CD4-positive, CD25-positive, alpha-beta regulatory T cell (primary cell): ENCODE data around the gene CEP19. TPM values are rescaled to one million over a fixed set of nuclear protein-coding genes. Genes with fewer than 3 reads are reported as not detected.

Source experiments
- ATAC-seq, 2 donors: fragments of 150-1000 bp; cut with Tn5 transposase; one replicate each; pipeline ENCODE4 v1.10.0; 2021; ENCODE audit warnings: low read depth in 2 of 2, moderate number of reproducible peaks in 2 of 2, moderate library complexity in 1 of 2
- DNase-seq, 3 donors: peaks; one replicate each; pipeline versions ENCODE4 v3.0.0 to v3.0.0-alpha.2; 2012 to 2022; ENCODE audit warnings: mixed read lengths in 1 of 3
- H3K27ac ChIP-seq: one replicate; pipeline ENCODE4 v1.7.0; 2013; ENCODE audit warnings: mild to moderate bottlenecking, low read length; ENCODE audit not compliant: insufficient read depth, poor library complexity, severe bottlenecking
- H3K27me3 ChIP-seq: one replicate; pipeline ENCODE4 v1.7.0; 2013; ENCODE audit warnings: low read length; ENCODE audit not compliant: control insufficient read depth, insufficient read depth
- H3K36me3 ChIP-seq: one replicate; pipeline ENCODE4 v1.7.0; 2013; ENCODE audit warnings: mild to moderate bottlenecking, low read length, moderate library complexity; ENCODE audit not compliant: control insufficient read depth, insufficient read depth
- H3K4me1 ChIP-seq: 2 replicates; pipeline ENCODE4 v1.7.0; 2013; ENCODE audit warnings: mild to moderate bottlenecking, low read length; ENCODE audit not compliant: insufficient read depth, control insufficient read depth, poor library complexity, severe bottlenecking
- H3K4me3 ChIP-seq: one replicate; pipeline ENCODE4 v1.7.0; 2013; ENCODE audit warnings: low read depth, mild to moderate bottlenecking, low read length, moderate library complexity
- H3K9me3 ChIP-seq, 2 experiments: 1 replicate in 1 of 2; 2 replicates in 1 of 2; pipeline ENCODE4 v1.7.0; 2013; ENCODE audit warnings: low read length in 2 of 2, mild to moderate bottlenecking in 1 of 2, moderate library complexity in 1 of 2; ENCODE audit not compliant: control insufficient read depth in 2 of 2
- H3K27ac Mint-ChIP-seq, 3 donors: one replicate each; pipeline ENCODE4 v1.8.0; 2020 to 2022; ENCODE audit warnings: mild to moderate bottlenecking in 3 of 3, mixed read lengths in 3 of 3, moderate library complexity in 2 of 3
- H3K27me3 Mint-ChIP-seq: one replicate; pipeline ENCODE4 v1.8.0; 2022; ENCODE audit warnings: mild to moderate bottlenecking, mixed read lengths
- H3K36me3 Mint-ChIP-seq: one replicate; pipeline ENCODE4 v1.8.0; 2020; ENCODE audit warnings: mixed read lengths
- H3K4me1 Mint-ChIP-seq, 4 donors: one replicate each; pipeline ENCODE4 v1.8.0; 2020 to 2022; ENCODE audit warnings: mixed read lengths in 4 of 4, mild to moderate bottlenecking in 1 of 4
- H3K4me3 Mint-ChIP-seq, 4 donors: one replicate each; pipeline ENCODE4 v1.8.0; 2020 to 2022; ENCODE audit warnings: mild to moderate bottlenecking in 4 of 4, mixed read lengths in 4 of 4, moderate library complexity in 3 of 4
- H3K9me3 Mint-ChIP-seq, 7 donors: one replicate each; pipeline ENCODE4 v1.8.0; 2020 to 2022; ENCODE audit warnings: mixed read lengths in 7 of 7, mild to moderate bottlenecking in 3 of 7, moderate library complexity in 2 of 7
- polyA plus RNA-seq, 4 donors: library from polyadenylated mRNA; unstranded; fragments of 300-500 nt; fragmentation: Illumina TruSeq; gene quantifications; one replicate each; pipeline ENCODE4 v1.2.3, GENCODE V29; 2021
- total RNA-seq: library from RNA; stranded (reverse); gene quantifications from one replicate; pipeline ENCODE4 v1.2.3, GENCODE V29; 2022

Gene CEP19, protein sequence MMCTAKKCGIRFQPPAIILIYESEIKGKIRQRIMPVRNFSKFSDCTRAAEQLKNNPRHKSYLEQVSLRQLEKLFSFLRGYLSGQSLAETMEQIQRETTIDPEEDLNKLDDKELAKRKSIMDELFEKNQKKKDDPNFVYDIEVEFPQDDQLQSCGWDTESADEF
- total RNA-seq (1.9 TPM), polyA plus RNA-seq (1 to 10 TPM; 4.7 to 6.2 (median 5.6) TPM)

DNA sequence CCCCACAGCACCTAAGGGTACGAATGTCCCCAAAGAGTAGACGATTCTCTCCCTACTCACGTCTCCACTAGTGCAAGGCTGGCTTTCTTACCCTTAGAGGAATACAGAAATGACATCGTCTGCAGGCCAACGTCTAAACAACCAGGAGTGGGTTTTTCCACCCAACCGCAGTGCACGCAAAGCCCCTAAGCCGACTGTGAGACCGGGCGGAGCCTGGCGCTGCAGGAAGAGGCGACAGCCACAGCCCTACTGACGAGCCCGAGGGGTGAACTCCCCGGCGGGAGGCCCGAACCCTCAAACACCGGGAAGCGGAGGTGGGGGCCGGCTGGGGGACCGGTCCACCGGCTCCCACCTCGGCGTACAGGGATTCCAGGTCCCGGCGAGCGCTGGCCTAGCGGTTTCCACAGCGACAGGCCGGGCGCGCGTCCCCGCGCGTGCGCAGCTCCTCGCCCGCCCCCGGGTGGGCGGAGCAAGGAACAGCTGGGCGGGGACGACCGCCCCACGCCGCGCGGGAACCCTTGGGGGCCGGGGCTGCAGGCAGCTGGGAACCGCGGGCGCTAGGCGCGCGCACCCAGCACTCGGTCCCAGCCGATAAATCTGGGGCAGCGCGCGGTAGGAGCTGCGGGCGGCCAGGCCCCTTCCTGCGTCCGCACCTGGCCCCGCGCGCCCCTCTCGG lies at the start of gene CEP19, which contains the start of gene PIGX:
Gene CEP19 (minus strand): TSS at position 413 of the 676 bp plus-strand sequence. CDS start 3,593 bp downstream, outside the sequence.
Gene PIGX (plus strand): TSS at position 540 of the 676 bp plus-strand sequence.
- peak within 1 kb of the TSS; percentile 99 for H3K27ac ChIP-seq
- peak; percentile 89 to 90 (median 90) for DNase-seq
- H3K4me1 ChIP-seq: peaks cover 13% of the 10 kb centered on the region
- peak; percentile 81 to 84 for ATAC-seq
- H3K36me3 Mint-ChIP-seq: peaks cover 4% of the 10 kb centered on the region
- H3K36me3 ChIP-seq: peaks cover 3% of the 10 kb centered on the region
- peaks cover 13 to 41% (median 23%) of the 10 kb centered on the region in 4 donors for H3K4me1 Mint-ChIP-seq
- peak within 1 kb of the TSS; percentile 95 for H3K4me3 ChIP-seq
- H3K27me3 ChIP-seq: no peaks in the 10 kb centered on the region
- H3K27ac Mint-ChIP-seq: peak within 1 kb of the TSS; percentile 92 to 96 (median 95)
- H3K4me3 Mint-ChIP-seq: peak within 1 kb of the TSS; percentile 95 to 98 (median 96)
- no peaks in the 10 kb centered on the region for H3K9me3 ChIP-seq
- H3K27me3 Mint-ChIP-seq: no peaks in the 10 kb centered on the region
- no peaks in the 10 kb centered on the region for H3K9me3 Mint-ChIP-seq

DNA sequence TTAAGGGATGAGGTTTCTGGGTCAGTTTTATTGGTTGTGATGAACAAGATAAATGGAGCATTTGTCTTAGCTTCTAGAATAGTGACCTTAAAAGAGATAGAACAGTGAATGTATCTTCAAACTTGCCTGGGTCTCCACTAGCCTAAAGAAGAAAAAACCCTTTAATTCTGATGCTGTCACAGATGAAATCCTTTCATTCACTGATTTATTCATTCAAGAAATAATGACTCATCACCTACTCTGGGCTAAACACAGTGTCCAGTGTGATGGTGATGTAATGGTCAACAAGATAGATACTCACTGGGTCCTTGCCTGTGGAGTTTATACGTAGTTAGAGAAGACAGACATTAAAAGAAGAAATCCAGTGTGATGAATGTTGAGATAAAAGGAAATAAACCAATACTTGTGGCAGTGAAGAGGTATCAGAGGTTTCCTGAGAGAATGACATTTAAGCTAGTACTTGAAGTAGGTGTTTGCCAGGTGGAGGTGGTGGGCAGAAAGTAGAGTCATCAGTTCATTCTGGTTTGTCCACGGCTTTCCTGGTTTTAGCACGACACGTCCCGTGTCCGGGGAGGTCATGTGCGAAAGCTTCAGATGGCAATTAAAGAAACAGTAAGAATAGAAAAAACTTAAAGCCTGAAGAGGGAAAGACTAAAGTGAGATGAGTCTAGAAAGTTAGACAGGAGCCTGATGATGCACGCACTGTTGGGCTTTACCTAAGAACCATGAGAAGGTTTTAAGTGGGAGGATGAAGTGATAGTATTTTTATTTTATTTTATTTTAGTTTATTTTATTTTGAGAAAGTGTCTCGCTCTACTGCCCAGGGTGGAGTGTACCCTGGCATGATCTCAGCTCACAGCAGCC lies 46.1 kb upstream of the CEP19 start:
- H3K4me3 Mint-ChIP-seq: peak overlapping the region in 3 of 4 donors; percentile 15 to 73 (median 53)

DNA sequence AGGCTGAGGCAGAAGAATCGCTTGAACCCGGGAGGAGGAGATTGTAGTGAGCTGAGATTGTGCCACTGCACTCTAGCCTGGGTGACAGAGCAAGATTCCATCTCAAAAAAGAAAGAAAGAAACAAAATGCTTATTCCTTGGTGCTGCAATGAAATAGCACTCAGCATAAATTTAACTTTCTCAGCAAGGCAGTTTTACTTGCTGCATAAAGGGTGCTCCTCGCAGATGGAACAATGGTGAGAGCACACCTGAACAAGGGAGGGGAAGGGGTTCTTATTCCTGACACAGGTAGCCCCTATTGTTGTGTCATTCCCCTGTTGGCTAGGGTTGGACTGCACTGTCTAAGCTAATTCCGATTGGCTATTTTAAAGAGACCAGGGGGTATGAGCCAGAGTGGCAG lies 44.7 kb upstream of the CEP19 start:
- Mint-ChIP-seq H3K36me3 (peaks cover 35% of the 10 kb centered on the region), H3K4me3 (peak overlapping the region in 1 of 4 donors; percentile 30), H3K27ac (peak overlapping the region in 1 of 3 donors; percentile 7), H3K4me1 (peaks cover 38 to 73% (median 45%) of the 10 kb centered on the region in 4 donors), H3K9me3 (peaks cover 3 to 16% (median 4%) of the 10 kb centered on the region in 7 donors), H3K27me3 (no peaks in the 10 kb centered on the region)
- Histone ChIP-seq H3K36me3 (peaks cover 22% of the 10 kb centered on the region), H3K9me3 (peaks cover 11 to 15% of the 10 kb centered on the region in 2 experiments), H3K27ac (no peak overlapping the region), H3K4me3 (no peak overlapping the region), H3K4me1 (peaks cover 17% of the 10 kb centered on the region), H3K27me3 (no peaks in the 10 kb centered on the region)
- DNase-seq (no peak), ATAC-seq (no peak)

More for the DNA sequence above, 46.1 kb upstream of the CEP19 start:
- H3K36me3 Mint-ChIP-seq: peaks cover 35% of the 10 kb centered on the region
- H3K27me3 Mint-ChIP-seq: no peaks in the 10 kb centered on the region
- H3K4me3 ChIP-seq: no peak overlapping the region
- H3K4me1 ChIP-seq: peaks cover 20% of the 10 kb centered on the region
- ATAC-seq (no peak), DNase-seq (no peak)
- H3K9me3 ChIP-seq: peaks cover 11 to 15% of the 10 kb centered on the region in 2 experiments
- peaks cover 17% of the 10 kb centered on the region for H3K36me3 ChIP-seq
- H3K9me3 Mint-ChIP-seq: peaks cover 3 to 16% (median 4%) of the 10 kb centered on the region in 7 donors
- H3K27ac ChIP-seq: no peak overlapping the region
- peaks cover 38 to 64% (median 45%) of the 10 kb centered on the region in 4 donors for H3K4me1 Mint-ChIP-seq
- H3K27me3 ChIP-seq: no peaks in the 10 kb centered on the region
- peak overlapping the region; percentile 17 to 96 (median 25) for H3K27ac Mint-ChIP-seq

DNA sequence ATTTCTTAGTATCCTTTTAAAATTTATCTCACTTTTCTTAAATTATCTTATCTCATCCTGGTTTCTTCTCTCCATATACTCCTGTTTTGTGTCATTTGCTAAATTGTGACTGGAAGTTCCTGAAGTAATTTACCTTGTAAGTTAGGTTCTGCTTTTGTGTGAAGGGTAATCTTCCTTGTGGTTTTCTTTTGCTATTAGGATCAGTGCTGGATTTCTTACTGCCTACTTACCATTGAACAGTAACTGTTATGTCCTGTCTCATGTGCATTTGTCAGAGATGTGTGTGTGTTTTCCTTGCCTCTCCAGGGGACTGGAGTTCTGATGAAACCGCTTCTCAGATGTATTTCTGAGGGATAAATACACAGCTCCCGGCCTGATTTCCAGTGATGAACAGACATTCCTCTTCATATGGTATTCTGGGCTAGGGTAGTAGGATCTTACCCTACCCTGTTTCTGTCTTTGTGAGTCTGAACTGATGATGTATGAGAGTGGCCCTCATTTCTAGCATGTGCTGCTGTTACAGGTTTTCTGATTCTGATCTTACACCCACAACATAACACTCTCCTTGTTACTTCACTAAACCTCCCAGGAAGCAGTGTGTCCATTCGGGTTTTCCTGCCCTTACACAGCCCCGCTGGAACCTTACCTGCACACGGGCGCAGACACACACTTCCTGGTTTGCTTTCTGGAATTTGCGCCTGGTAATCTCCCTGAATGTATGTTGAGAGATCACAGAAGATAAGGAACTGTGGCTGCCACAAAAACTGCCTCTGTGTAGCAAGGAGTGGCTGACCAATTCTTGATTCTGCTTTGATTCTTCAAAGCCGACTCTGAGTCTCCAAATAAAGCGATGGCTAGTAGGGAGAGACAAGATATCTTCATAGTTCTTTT lies 42.3 kb upstream of the CEP19 start:
- Histone ChIP-seq H3K4me3 (no peak overlapping the region), H3K27ac (peak overlapping the region; percentile 18), H3K9me3 (peaks cover 11 to 15% of the 10 kb centered on the region in 2 experiments), H3K36me3 (peaks cover 34% of the 10 kb centered on the region), H3K27me3 (no peaks in the 10 kb centered on the region), H3K4me1 (peaks cover 17% of the 10 kb centered on the region)
- Mint-ChIP-seq H3K9me3 (peaks cover 3 to 16% (median 4%) of the 10 kb centered on the region in 7 donors), H3K36me3 (peaks cover 40% of the 10 kb centered on the region), H3K4me1 (peaks cover 43 to 79% (median 57%) of the 10 kb centered on the region in 4 donors), H3K4me3 (peak overlapping the region in 1 of 4 donors; percentile 51), H3K27ac (peak overlapping the region in 2 of 3 donors; percentile 53 to 70), H3K27me3 (no peaks in the 10 kb centered on the region)
- DNase-seq (no peak), ATAC-seq (no peak)

DNA sequence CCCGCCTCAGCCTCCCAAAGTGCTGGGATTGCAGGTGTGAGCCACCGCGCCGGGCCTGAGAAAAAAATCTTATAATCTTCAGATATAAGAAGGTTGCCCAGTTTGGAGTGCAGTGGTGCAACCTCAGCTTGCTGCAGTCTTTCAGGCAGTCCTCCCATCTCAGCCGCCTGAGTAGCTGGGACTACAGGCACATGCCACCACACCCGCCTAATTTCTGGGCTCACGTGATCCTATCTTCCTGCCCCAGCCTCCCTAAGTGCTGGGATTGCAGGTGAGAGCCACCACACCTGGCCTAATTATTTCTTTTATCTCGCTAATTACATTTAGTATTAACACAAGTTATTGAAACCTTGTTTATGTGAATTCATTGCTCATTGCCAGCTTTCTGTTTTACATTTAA lies 41.2 kb upstream of the CEP19 start:
- Histone ChIP-seq H3K36me3 (peaks cover 41% of the 10 kb centered on the region), H3K27ac (no peak overlapping the region), H3K27me3 (no peaks in the 10 kb centered on the region), H3K4me1 (peaks cover 18% of the 10 kb centered on the region), H3K9me3 (peaks cover 11 to 15% of the 10 kb centered on the region in 2 experiments), H3K4me3 (no peak overlapping the region)
- H3K27ac Mint-ChIP-seq: peak overlapping the region in 2 of 3 donors; percentile 47 to 69
- peaks cover 3 to 16% (median 3%) of the 10 kb centered on the region in 7 donors for H3K9me3 Mint-ChIP-seq
- H3K4me1 Mint-ChIP-seq: peaks cover 50 to 82% (median 61%) of the 10 kb centered on the region in 4 donors
- peak overlapping the region in 2 of 4 donors; percentile 8 to 16 for H3K4me3 Mint-ChIP-seq
- DNase-seq (no peak), ATAC-seq (no peak)
- peaks cover 51% of the 10 kb centered on the region for H3K36me3 Mint-ChIP-seq
- H3K27me3 Mint-ChIP-seq: no peaks in the 10 kb centered on the region

DNA sequence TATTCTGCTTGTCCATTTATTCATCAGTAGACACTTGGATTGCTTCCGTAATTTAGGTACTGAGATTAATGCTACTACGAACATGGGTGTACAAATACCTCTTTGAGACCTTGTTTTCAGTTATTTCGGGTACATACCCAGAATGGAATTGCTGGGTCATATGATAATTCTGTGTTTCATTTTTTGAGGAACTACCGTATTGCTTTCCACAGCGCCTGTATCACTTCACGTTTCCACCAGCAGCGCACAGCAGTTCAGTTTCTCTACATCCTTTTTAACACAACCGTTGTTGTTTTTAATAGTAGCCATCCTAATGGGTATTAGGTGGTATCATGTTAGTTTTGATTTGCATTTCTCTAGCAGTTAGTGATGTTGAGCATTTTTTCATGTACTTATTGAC lies 37.1 kb upstream of the CEP19 start:
- Histone ChIP-seq H3K4me1 (peaks cover 20% of the 10 kb centered on the region), H3K9me3 (no peaks in the 10 kb centered on the region), H3K27me3 (no peaks in the 10 kb centered on the region), H3K4me3 (no peak overlapping the region), H3K27ac (no peak overlapping the region), H3K36me3 (peaks cover 36% of the 10 kb centered on the region)
- ATAC-seq (no peak), DNase-seq (no peak)
- H3K9me3 Mint-ChIP-seq: no peaks in the 10 kb centered on the region
- H3K4me3 Mint-ChIP-seq: peak overlapping the region in 2 of 4 donors; percentile 9 to 44
- H3K27me3 Mint-ChIP-seq: no peaks in the 10 kb centered on the region
- peaks cover 35% of the 10 kb centered on the region for H3K36me3 Mint-ChIP-seq
- peaks cover 51 to 84% (median 60%) of the 10 kb centered on the region in 4 donors for H3K4me1 Mint-ChIP-seq
- H3K27ac Mint-ChIP-seq: no peak overlapping the region
